Measurements from ENCODE around the gene SEMA3C.

Gene SEMA3C

DNA sequence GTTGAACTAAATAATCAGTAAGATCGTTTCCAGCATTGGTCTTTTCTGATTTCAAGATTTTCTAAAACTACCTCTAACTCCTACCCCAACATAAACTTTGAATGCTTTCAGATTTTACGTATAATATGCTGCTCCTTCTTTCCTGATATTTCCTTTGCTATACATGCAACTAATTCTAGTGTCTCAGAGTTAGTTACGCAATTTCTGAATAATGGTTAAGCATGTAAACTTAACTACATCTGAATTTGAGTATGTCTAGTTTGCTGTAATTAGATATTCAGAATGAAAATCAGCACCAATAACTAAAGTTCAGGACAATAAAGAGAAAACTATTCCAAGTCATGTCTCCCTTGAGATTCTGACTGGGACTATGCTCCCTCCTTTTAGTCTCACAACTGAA lies 71.0 kb downstream of the SEMA3C start:
- DNase-seq, result no peak

GRCh38 chr7:80847027-80847426 lies 71.8 kb downstream of the SEMA3C start:
- DNase-seq, result no peak

GRCh38 chr7:80844916-80845315 lies 73.9 kb downstream of the SEMA3C start:
- no peak for DNase-seq

DNA sequence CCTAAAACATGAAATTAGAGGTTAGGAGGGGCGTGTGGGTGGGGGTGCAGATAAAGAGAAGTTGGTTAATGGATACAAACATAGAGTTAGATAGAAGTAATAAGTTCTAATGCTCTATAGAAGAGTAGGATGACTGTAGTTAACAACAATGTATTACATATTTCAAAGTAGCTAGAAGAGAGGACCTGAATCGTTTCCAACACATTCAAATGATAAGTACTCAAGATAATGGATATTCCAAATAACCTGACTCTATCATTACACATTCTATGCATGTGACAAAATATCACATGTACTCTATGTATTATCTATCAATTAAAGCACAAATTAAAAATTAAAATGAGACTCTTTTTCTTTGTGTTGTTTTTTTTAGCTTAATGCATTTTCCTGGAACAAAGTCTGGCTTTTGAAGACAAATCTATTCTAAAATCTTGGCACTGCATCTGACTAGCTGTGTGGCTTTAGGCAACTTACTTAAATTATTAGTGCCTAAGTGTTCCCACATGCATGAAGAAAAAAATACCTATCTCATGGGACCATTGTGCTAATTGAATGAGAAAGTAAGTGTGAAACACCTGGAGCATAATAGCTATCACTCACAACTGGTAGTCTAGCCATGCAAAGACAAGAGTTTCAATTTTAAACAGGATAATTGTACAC lies 75.7 kb downstream of the SEMA3C start:
- DNase-seq, result no peak

- DNase-seq, result no peak
Observed at GRCh38 chr7:80842022-80842790, 76.6 kb downstream of the SEMA3C start.

DNA sequence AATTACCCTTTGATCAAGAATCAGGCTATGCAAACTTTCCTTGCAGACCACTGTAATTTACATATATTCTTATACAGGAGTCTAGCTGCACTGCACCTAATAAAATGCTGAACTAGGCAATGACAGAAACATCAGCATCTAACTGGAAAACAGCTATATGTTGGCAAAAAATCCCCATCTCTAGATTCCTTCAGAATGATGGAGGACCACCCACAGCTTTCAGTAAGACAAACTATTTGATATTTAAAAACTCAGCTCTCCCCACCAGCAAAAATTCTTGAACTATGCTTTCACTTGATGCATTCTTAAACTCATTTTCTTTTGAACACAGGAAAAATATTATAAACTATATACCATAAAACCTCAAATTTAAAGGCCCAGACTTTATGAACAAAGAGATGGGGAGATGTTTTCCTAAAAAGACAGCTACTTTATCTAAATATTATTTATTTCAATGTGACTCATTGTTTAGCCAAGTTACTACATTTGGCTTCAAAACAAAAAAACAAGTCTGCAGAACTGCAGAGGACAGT lies 77.4 kb downstream of the SEMA3C start:
- DNase-seq, result no peak

DNA sequence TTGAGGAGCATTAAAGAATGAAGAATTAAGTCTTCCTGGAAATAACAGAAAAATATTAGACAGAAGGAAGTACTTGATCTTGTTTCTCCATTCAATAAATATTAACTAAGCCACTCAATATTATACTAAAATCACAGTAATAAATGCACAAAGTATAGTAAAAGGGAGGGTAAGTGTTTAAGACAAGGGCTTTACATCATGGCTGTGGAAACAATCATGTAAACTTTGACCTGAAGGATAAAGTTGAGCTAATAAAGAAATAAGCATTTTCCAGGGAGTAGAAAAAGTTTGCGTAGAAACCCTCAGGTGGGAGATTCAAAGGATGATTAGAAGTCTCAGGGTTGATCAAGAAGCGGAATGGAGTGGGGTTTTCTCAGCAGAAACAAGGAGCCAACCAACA lies 78.2 kb downstream of the SEMA3C start:
- no peak for DNase-seq

DNA sequence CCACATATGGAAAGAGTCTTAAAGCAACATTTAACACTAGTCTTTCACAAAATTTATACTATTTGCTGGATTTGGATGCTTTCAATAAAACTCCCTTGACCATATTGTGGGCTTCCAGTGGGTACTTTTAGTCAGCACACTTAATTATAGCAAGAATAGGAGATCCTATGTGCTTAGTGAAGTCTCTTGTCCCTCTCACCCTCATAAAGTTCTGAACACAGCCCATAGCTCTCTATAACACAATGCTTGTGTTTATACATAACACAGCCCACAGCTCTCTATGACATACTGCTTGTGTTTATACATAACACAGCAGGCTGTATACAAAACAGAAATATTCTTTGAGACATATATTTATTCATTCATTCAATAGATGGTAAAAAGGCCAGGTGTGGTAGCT lies 79.0 kb downstream of the SEMA3C start:
- DNase-seq, result no peak

GRCh38 chr7:80838643-80839042 lies 80.2 kb downstream of the SEMA3C start:
- DNase-seq, result no peak

- DNase-seq, result no peak
Observed at GRCh38 chr7:80837345-80837744, 81.5 kb downstream of the SEMA3C start.

DNA sequence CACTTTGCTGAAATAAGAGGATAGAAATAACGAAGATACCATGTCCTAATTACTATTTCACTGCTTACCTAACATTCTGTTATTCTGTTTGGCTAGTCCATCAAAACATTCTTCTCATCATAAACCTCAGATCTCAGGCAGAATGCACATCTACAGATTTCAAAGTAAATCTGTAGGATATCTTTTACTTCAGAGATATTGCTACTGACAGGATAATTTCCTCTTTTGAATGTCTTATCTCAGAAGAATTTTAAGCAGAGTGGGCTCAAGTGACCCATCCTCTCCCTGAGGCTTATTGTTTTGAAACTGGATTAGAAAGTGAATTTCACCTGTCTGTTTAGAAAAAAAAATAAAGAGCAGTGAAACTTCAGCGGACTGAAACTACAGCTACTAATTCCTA lies 83.6 kb downstream of the SEMA3C start:
- DNase-seq, result no peak

- DNase-seq, result no peak
Observed at GRCh38 chr7:80833289-80834268, 85.3 kb downstream of the SEMA3C start.

- DNase-seq, result no peak
Observed at GRCh38 chr7:80832006-80832405, 86.8 kb downstream of the SEMA3C start.

- no peak for DNase-seq
Observed at GRCh38 chr7:80830584-80831285, 88.1 kb downstream of the SEMA3C start.

DNA sequence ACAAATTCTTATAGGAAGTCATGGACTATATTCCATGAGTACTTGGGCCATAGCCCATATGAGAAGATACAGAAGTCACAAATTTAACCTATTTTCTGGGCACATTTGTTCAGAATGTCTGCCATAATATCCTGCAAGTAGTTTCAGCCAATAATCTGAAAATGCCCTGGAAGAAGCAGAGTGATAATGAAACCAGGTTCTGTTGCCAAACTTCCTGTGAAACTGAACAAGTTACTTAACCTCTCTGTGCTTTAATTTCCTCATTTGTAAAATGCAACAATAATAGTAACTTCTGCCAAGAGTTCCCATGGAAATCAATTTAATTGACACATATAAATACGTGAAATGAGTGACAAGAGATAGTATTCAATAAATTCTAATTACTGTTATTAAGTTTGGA lies 88.8 kb downstream of the SEMA3C start:
- DNase-seq, result no peak

- DNase-seq, result no peak
Observed at GRCh38 chr7:80829527-80829926, 89.3 kb downstream of the SEMA3C start.

DNA sequence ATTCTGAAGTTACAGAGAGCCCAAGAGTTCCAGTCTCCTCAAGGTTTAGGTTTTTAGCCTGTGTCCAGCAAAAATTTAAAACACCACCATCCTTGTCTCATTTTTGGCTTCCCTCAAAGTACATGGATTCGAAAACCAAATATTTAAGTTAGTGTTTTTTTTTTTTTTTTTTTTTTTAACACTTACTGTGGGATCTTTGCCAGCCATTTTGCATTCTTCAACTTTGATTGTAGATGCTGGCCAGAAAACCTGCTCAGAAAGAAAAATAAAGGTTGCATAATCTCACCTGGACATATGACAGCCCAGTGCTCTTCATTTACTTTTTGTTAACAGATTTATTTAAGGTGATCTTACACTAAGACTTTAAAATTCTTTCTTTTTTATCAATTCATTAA lies 91.6 kb downstream of the SEMA3C start:
- DNase-seq, result no peak

DNA sequence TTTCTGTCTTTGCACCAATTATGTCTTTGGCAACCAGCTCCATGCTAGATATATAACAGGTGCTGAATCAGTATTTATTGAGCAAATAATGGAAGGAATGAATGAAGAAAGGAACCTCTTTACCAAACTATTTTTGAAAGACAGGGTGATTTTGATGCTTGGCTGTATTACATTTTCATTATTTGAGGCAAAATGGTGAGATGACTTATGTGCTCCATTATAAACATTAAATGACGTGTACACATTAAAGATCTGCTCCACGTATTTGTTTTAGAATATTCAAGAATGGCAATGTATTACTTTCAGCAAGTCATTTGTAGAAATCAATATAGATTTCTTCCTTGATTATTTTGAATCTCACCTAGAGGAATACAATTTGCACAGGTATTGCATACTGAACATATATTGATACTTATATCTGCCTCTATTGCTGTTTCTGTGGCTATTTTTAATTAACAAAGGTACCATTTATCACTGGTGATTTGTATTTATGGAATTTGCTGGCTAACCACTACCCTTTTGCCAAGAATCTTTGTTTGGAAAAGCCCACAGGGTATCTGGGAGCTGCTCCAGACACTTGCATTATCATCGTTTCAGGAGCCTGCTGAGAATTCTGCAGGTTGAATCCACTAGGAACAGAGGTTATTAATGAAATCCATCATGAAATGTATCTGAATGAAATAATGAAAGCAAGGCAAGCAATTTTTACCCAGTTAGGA lies 92.2 kb downstream of the SEMA3C start:
- no peak for DNase-seq

DNA sequence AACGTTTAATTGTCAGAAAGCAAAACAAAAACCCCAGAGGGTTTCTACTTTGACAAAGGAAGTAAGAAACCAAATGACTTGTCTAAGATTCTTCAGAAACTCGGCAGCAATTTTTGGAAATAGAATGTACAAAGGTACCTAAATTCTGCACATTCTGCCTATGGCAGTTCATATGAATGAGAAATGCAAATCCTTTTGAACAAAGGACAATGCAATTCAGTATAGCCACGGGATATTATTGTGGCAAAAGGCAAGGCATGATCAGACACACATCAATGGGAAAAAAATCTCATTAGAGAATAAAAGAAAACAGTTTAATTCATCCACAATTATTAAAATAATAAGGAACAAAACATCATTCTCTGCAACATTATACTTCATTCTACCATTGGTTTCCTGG lies 93.4 kb downstream of the SEMA3C start:
- DNase-seq, result no peak

- DNase-seq, result no peak
Observed at GRCh38 chr7:80824253-80824652, 94.6 kb downstream of the SEMA3C start.

GRCh38 chr7:80823057-80823456 lies 95.8 kb downstream of the SEMA3C start:
- no peak for DNase-seq

- no peak for DNase-seq
Observed at GRCh38 chr7:80821771-80822319, 97.0 kb downstream of the SEMA3C start.
